MM.1S (cell line): Measurements from ENCODE around the gene ANKS1B.

Experiments used
- DNase-seq: peaks from one replicate; pipeline ENCODE4 v3.0.0-alpha.2; 2015
- H2AFZ ChIP-seq: fragments of 300-600 bp; sonication (generic); 2 replicates; pipeline ENCODE4 v1.6.0; 2016; ENCODE audit warnings: antibody characterized with exemption, low read length
- H3F3A ChIP-seq: fragments of 300-600 bp; sonication (generic); 2 replicates; pipeline ENCODE4 v1.6.1; 2016; ENCODE audit warnings: mild to moderate bottlenecking, antibody characterized with exemption, low read length, moderate library complexity, mixed read lengths; ENCODE audit not compliant: insufficient read depth
- H3K27ac ChIP-seq: fragments of 300-600 bp; sonication (generic); 2 replicates; pipeline ENCODE4 v1.5.1; 2016; ENCODE audit warnings: mild to moderate bottlenecking, low read length
- H3K27me3 ChIP-seq: fragments of 300-600 bp; sonication (generic); replicated peaks from 2 replicates; pipeline ENCODE4 v1.6.0; 2016; ENCODE audit warnings: low read length; ENCODE audit not compliant: insufficient read depth
- H3K36me3 ChIP-seq: fragments of 300-600 bp; sonication (generic); replicated peaks from 2 replicates; pipeline ENCODE4 v1.6.1; 2016; ENCODE audit warnings: mild to moderate bottlenecking, low read length, mixed read lengths; ENCODE audit not compliant: insufficient read depth
- H3K4me1 ChIP-seq: fragments of 300-600 bp; sonication (generic); 2 replicates; pipeline ENCODE4 v1.6.1; 2016; ENCODE audit warnings: low read length, mixed read lengths
- H3K4me2 ChIP-seq: fragments of 300-600 bp; sonication (generic); 2 replicates; pipeline ENCODE4 v1.6.0; 2016; ENCODE audit warnings: low read depth, low read length
- H3K4me3 ChIP-seq: fragments of 300-600 bp; sonication (generic); 2 replicates; pipeline ENCODE4 v1.5.1; 2016; ENCODE audit warnings: low read length, mixed read lengths
- H3K79me2 ChIP-seq: fragments of 300-600 bp; sonication (generic); 2 replicates; pipeline ENCODE4 v1.6.1; 2016; ENCODE audit warnings: mixed run types, low read length, mixed read lengths
- H3K9ac ChIP-seq: fragments of 300-600 bp; sonication (generic); 2 replicates; pipeline ENCODE4 v1.6.1; 2016; ENCODE audit warnings: low read length, mixed read lengths
- H3K9me2 ChIP-seq: fragments of 300-600 bp; sonication (generic); replicated peaks from 2 replicates; pipeline ENCODE4 v1.6.1; 2016; ENCODE audit warnings: mild to moderate bottlenecking, low read length, mixed read lengths; ENCODE audit not compliant: insufficient read depth
- H3K9me3 ChIP-seq: fragments of 300-600 bp; sonication (generic); replicated peaks from 2 replicates; pipeline ENCODE4 v1.6.1; 2016; ENCODE audit warnings: mild to moderate bottlenecking, low read length, mixed read lengths; ENCODE audit not compliant: insufficient read depth
- H4K20me1 ChIP-seq: fragments of 300-600 bp; sonication (generic); 2 replicates; pipeline ENCODE4 v1.6.1; 2016; ENCODE audit warnings: mild to moderate bottlenecking, low read length, moderate library complexity, mixed read lengths; ENCODE audit not compliant: insufficient read depth
- EZH2 ChIP-seq: fragments of 300-600 bp; sonication (generic); optimal IDR thresholded peaks from 2 replicates; pipeline ENCODE3; 2017; ENCODE audit warnings: low read depth, mild to moderate bottlenecking, antibody characterized with exemption, low read length, mixed read lengths
- EZH2phosphoT487 ChIP-seq: fragments of 300-600 bp; sonication (generic); IDR thresholded peaks from 2 replicates; pipeline ENCODE4 v1.6.1; 2018; ENCODE audit warnings: antibody characterized with exemption, low read length
- TF ChIP-seq, protein P1 (sequence below): fragments of 300-600 bp; sonication (generic); IDR thresholded peaks from 2 replicates; pipeline ENCODE4 v1.5.1; 2016; ENCODE audit warnings: antibody characterized with exemption, low read length, mixed read lengths

Gene ANKS1B

DNA sequence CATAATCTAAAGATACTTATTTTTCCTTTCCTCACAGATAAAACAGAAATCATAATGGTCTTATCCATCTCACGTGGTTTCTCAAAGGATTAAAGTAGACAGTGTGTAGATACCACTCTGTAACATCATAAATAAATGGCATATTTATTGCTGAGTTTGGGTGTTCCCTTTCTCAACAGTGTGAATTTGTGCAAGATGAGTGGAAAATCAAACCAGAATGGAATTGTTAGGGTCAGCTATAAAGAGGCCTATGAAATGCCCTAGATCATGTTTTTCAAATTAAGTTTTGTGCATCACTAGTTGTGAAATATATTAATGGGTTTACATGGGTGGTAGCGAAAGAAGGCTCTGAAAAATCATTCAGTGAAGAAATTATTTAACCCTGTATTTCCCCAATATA is 553.5 kb downstream of the ANKS1B start:
- H3K9ac ChIP-seq = no peak overlapping the region
- H3K27me3 ChIP-seq = no peaks in the 10 kb centered on the region
- no peak overlapping the region for H3K4me2 ChIP-seq
- no peaks in the 10 kb centered on the region for H3K79me2 ChIP-seq
- H4K20me1 ChIP-seq = no peaks in the 10 kb centered on the region
- H3F3A ChIP-seq = no peaks in the 10 kb centered on the region
- DNase-seq = no peak
- TF ChIP-seq EZH2 (no peak), EZH2phosphoT487 (no peak)
- TF ChIP-seq, protein P1, sequence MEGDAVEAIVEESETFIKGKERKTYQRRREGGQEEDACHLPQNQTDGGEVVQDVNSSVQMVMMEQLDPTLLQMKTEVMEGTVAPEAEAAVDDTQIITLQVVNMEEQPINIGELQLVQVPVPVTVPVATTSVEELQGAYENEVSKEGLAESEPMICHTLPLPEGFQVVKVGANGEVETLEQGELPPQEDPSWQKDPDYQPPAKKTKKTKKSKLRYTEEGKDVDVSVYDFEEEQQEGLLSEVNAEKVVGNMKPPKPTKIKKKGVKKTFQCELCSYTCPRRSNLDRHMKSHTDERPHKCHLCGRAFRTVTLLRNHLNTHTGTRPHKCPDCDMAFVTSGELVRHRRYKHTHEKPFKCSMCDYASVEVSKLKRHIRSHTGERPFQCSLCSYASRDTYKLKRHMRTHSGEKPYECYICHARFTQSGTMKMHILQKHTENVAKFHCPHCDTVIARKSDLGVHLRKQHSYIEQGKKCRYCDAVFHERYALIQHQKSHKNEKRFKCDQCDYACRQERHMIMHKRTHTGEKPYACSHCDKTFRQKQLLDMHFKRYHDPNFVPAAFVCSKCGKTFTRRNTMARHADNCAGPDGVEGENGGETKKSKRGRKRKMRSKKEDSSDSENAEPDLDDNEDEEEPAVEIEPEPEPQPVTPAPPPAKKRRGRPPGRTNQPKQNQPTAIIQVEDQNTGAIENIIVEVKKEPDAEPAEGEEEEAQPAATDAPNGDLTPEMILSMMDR = no peak
- no peak overlapping the region for H3K4me3 ChIP-seq
- H3K4me1 ChIP-seq = no peaks in the 10 kb centered on the region
- H3K36me3 ChIP-seq = no peaks in the 10 kb centered on the region
- H3K27ac ChIP-seq = no peak overlapping the region
- no peaks in the 10 kb centered on the region for H3K9me2 ChIP-seq
- H2AFZ ChIP-seq = no peak overlapping the region
- H3K9me3 ChIP-seq = no peaks in the 10 kb centered on the region

DNA sequence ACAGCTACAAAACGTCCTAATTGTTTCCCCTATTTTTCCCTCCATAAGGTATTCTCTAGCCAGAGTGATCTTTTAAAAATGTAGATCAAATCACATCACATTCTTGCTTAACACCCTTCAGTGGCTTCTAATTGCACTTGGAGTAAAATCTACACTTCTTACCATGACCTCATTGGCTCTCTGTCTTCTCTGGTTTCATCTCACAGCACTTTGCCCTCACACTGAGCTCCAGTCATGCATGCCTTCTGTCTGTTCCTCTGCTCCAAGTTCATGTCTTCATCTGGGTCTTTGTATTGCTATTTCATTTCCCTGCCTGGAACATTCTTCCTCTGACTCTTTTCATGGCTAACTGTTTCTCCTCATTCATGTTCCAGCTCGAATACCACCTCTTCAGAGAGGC is 557.6 kb downstream of the ANKS1B start:
- no peak for TF ChIP-seq EZH2phosphoT487
- no peak for TF ChIP-seq EZH2
- TF ChIP-seq, protein P1 = no peak
- no peak overlapping the region for H3K4me3 ChIP-seq
- no peak overlapping the region for H3K27ac ChIP-seq
- H3K4me2 ChIP-seq = no peak overlapping the region
- no peaks in the 10 kb centered on the region for H3K27me3 ChIP-seq
- H2AFZ ChIP-seq = no peak overlapping the region
- no peaks in the 10 kb centered on the region for H3K9me2 ChIP-seq
- H3K9me3 ChIP-seq = no peaks in the 10 kb centered on the region
- no peaks in the 10 kb centered on the region for H3K36me3 ChIP-seq
- H4K20me1 ChIP-seq = no peaks in the 10 kb centered on the region
- no peaks in the 10 kb centered on the region for H3F3A ChIP-seq
- H3K9ac ChIP-seq = no peak overlapping the region
- no peaks in the 10 kb centered on the region for H3K79me2 ChIP-seq
- DNase-seq = no peak
- no peaks in the 10 kb centered on the region for H3K4me1 ChIP-seq

DNA sequence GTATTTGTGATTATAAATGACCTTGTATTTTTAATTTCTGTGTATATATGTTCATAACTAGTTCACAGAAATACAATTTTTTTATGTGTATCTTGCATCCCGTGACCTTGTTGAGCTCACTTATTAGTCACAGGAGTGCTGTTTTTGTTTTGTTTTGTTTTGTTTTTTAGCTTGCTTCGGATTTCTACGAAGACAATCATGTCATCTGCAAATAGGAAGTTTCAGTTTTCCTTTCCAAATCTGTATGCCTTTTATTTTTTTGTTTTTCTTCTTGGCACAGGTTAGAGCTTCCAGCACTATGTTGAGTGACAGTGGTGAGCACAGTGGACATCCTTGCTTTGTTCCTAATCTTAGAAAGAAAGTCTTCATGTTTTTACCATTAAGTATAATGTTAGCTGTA is 566.4 kb downstream of the ANKS1B start:
- no peak overlapping the region for H3K9ac ChIP-seq
- no peaks in the 10 kb centered on the region for H3F3A ChIP-seq
- H3K36me3 ChIP-seq = no peaks in the 10 kb centered on the region
- peak overlapping the region; percentile 42 for H2AFZ ChIP-seq
- H3K9me3 ChIP-seq = no peaks in the 10 kb centered on the region
- no peak overlapping the region; the same call in 1 of the 2 replicates for H3K4me3 ChIP-seq
- TF ChIP-seq EZH2phosphoT487 (no peak), EZH2 (no peak)
- TF ChIP-seq, protein P1 = no peak
- peak; percentile 55 for DNase-seq
- no peaks in the 10 kb centered on the region for H3K9me2 ChIP-seq
- H4K20me1 ChIP-seq = no peaks in the 10 kb centered on the region
- H3K27me3 ChIP-seq = no peaks in the 10 kb centered on the region
- no peaks in the 10 kb centered on the region for H3K4me1 ChIP-seq
- peak overlapping the region; percentile 48 for H3K4me2 ChIP-seq
- no peaks in the 10 kb centered on the region for H3K79me2 ChIP-seq
- H3K27ac ChIP-seq = peak overlapping the region; percentile 13; the same call in 1 of the 2 replicates
